Measurements from ENCODE around the gene ZFYVE28. TPM values are rescaled to one million over a fixed set of nuclear protein-coding genes. Genes with fewer than 3 reads are reported as not detected.

The ZFYVE28 gene
- total and polyA plus RNA-seq, 5 experiments from 2014 or later: 5.0 to 12.3 (median 8.5) TPM

DNA sequence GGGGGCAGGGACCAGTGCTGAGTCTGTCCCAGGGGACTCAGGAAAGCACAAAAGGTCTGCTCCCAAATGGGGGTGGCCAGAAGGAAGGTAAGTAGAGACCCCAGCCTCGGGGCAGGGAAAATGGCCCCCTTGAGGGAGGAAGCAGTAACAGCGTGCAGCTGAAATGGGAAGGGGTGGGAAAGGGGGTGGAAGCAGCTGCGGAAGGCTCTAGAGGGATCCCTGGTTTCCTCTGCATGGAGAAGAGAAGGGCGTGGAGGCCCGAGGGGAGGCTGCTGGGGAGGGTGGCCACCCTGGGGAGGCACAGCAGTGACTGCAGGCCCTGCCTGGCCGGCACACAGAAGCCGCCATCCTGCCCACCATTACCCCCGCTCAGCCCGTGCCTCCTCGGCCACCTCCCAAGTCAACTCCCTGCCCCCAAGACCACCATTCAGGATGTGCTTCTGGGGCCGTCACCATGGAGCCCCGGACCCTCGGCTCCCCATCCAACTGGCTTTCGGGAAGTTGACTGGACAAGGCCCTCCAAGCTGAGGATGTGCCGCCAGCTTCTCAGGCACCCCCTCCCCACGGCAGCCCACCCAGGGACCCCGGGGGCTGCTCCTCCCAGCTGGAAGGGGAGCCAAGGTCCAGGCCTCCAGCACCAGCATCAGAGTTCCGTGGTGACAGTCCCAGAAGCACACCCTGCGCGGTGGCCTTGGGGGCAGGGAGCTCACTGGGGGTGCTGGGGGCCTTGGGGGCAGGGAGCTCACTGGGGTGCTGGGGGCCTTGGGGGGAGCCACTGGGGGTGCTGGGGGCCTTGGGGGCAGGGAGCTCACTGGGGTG is 23.9 kb upstream of the ZFYVE28 start:
- Mint-ChIP-seq H3K4me1 (peaks cover 2 to 7% (median 4%) of the 10 kb centered on the region in 4 donors), H3K4me3 (no peak overlapping the region), H3K27me3 (no peaks in the 10 kb centered on the region), H3K27ac (peak overlapping the region in 1 of 10 donors; percentile 65), H3K36me3 (no peaks in the 10 kb centered on the region), H3K9me3 (no peaks in the 10 kb centered on the region)
- no peak for DNase-seq
- no peak for ATAC-seq
- POLR2A ChIA-PET: no interaction called here

DNA sequence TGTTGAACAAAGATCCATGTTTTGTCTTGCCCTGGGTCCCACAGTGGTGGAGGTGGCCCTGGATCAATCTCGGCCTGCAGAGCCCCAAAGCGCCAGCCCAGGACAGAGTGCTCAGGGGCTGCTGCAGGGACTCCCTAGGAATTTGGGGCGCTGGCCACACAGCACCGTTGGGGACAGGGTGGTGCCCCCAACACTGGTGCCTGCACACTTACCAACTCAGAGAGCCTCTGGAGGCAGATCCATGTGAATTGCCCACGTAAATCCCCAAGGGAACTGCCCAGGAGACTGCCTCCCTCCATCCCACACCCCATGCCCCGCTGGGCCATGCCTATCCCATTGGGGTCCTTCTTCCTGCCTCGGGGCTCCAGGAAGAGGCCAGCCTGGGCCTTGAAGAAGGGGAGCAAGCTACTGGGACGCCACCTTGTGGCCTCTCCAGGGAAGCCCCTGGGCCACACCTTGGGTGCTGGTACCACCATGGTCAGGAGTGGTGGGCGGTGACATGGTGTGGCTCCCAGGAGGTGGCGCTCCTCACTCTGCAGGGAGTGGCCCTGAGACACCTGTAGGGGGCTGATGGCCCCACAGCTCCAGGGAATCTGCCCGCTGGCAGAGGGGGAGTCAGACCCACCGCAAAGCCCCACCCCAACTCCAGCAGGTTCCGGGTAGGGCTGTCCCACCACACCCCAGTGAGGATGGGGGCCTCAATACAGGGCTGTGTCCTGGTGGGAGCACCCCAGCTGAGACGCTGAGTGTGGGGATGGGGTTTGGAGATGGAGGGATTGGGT is 23.1 kb upstream of the ZFYVE28 start:
- ATAC-seq (peak; percentile 99), DNase-seq (peak; percentile 53 to 82 (median 64))
- peak overlapping the region in 1 of 10 donors; percentile 65 for H3K27ac Mint-ChIP-seq
- no peak overlapping the region for H3K4me3 Mint-ChIP-seq
- H3K27me3 Mint-ChIP-seq: no peaks in the 10 kb centered on the region
- POLR2A ChIA-PET: no interaction called here
- peaks cover 2 to 7% (median 4%) of the 10 kb centered on the region in 4 donors for H3K4me1 Mint-ChIP-seq
- no peaks in the 10 kb centered on the region for H3K36me3 Mint-ChIP-seq
- no peaks in the 10 kb centered on the region for H3K9me3 Mint-ChIP-seq

DNA sequence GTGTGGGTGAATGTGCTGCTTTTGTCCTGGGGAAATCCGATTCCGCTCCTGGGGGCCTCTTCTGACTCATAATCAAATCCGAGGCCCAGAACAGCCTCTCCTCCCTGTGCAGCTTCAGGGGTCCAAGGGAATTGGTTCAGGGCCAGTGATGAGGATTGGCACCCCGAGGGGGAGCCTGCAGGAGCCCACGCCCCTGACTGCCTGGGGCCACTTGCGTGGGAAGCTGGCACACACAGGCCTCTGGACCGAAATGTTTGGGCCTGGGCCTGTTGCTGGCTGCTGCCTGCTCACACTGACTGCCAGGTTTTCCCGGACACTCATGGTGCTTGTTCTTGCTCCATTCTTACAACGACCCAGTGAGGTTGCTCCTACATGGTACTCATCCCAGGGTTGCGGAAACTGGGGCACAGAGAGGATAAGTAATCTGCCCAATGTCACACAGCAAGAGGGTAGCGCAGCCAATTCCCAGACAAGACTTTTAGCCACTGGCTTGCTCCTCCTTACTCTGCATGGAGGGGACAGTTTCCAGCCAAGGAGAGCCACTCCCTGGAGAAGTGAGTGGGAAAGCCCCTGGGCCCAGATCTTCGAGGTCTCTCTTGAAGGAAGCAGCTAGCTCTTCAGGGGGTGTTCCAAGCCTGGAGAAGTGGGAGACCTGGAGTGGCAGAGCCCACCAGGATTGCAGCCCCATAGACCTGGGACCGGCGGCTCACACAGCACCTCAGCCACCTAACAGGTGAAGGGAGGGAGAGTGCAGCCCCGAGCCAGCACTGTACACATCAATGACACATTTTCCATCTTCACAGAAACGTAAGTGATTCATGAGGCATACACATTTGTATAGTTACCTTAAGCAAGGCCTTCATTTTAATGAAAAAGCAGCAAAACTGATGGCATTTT is 20.6 kb upstream of the ZFYVE28 start:
- Mint-ChIP-seq H3K4me1 (peaks cover 2 to 7% (median 4%) of the 10 kb centered on the region in 4 donors), H3K9me3 (no peaks in the 10 kb centered on the region), H3K27me3 (no peaks in the 10 kb centered on the region), H3K4me3 (no peak overlapping the region), H3K36me3 (no peaks in the 10 kb centered on the region), H3K27ac (peak overlapping the region in 1 of 10 donors; percentile 19)
- DNase-seq (no peak), ATAC-seq (no peak)
- POLR2A ChIA-PET: no interaction called here

DNA sequence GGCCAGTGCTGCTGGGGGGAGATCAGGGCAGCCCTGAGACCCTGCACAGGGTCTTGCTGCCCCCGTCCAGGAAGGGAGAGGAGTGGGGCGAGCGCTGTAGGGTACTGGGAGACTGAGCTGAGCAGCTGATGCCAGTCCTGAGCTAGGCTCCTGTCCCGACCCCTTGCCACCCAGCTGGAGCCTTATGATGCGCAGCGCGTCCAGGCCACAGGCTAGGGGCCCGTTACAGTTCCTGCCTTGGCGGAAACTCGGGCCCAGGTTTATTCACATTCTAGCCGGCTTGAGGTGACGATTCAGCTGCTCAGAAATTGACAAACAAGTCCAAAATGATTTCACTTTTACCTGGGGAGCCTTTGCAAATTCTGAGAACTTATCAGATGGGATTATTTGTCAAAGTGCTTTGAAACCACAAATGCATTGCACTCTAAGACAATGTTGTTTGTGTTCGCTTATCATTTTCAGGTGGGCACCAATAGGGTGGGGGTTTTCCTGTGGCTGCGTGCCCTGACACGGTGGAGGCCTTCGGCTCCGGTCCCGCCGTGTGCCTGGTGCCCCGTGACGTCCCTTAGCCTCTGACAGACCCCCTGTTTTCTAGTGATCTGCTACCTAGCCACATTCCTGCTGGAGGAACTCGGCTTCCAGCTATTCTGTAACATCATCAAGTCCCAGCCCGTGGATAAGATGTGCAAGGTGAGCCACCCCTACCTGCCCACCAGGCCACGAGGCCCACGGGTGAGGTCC is 19.2 kb upstream of the ZFYVE28 start:
- H3K27me3 Mint-ChIP-seq: no peaks in the 10 kb centered on the region
- ATAC-seq (no peak), DNase-seq (no peak)
- no peaks in the 10 kb centered on the region for H3K36me3 Mint-ChIP-seq
- H3K4me3 Mint-ChIP-seq: no peak overlapping the region
- no peaks in the 10 kb centered on the region for H3K9me3 Mint-ChIP-seq
- no peak overlapping the region for H3K27ac Mint-ChIP-seq
- POLR2A ChIA-PET: no interaction called here
- peaks cover 2 to 7% (median 4%) of the 10 kb centered on the region in 4 donors for H3K4me1 Mint-ChIP-seq

DNA sequence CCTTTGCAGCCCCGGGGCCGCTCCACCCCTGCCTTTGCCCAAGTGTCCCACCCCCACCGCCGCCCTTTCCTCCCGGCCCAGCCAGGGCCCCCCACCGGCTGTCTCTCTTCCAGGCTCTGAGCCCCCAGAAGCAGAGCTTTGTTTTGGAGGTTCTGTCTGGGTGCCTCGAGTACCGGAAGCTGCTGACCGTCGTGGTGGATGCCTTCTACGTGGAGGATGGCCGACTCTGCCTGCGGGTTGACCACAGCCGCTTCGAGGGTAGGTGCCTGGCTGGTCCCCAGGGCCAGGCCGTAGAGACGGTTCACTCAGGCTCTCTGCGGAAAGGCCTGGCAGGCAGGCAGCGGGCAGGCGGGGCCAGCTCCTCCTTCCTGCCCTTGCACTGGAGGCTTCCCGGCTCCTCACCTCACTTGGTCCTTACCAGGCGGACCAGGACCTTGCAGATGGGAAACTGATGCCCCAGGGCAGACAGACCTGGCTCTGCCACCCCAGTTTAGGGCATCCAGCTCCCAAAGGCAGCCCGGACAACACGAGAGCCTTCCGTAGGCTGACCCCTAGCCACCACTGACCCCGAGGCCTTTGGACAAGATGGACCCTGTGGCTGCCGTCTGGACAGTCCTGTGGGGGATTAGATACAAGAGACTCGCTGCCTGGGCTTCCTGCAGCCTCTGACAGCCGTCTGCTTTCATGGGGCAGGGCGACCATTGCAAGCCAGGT is 18.5 kb upstream of the ZFYVE28 start:
- DNase-seq (no peak), ATAC-seq (no peak)
- H3K4me3 Mint-ChIP-seq: no peak overlapping the region
- H3K4me1 Mint-ChIP-seq: peaks cover 2 to 7% (median 4%) of the 10 kb centered on the region in 4 donors
- H3K27me3 Mint-ChIP-seq: no peaks in the 10 kb centered on the region
- H3K36me3 Mint-ChIP-seq: no peaks in the 10 kb centered on the region
- H3K9me3 Mint-ChIP-seq: no peaks in the 10 kb centered on the region
- POLR2A ChIA-PET: interaction anchor here (1.1 kb wide), 1 partner anchor 216 kb away, joined by 3 read pairs; no protein-coding TSS in a partner anchor
- no peak overlapping the region for H3K27ac Mint-ChIP-seq

DNA sequence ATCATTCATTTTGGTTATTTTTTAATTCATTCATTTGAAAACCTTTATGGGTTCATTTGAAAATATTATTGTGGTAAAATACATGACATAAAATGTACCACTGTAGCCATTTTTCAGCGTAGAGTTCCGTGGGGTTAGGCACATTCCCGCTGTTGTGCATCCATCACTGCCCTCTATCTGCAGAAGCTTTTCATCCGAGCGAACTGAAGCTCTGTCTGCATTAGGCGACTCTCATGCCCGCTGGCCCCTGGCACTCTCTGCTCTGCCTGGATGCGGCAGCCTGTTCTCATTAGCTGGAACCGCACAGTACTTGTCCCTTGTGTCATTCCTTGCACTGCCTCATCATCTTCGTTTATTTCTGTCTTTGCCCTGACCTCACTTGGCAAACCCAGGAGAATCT is 17.9 kb upstream of the ZFYVE28 start:
- POLR2A ChIA-PET: interaction anchor here (1.1 kb wide), 1 partner anchor 216 kb away, joined by 3 read pairs; no protein-coding TSS in a partner anchor
- H3K4me3 Mint-ChIP-seq: no peak overlapping the region
- H3K36me3 Mint-ChIP-seq: no peaks in the 10 kb centered on the region
- H3K27me3 Mint-ChIP-seq: no peaks in the 10 kb centered on the region
- peaks cover 0 to under 1% (median under 1%) of the 10 kb centered on the region in 4 donors for H3K4me1 Mint-ChIP-seq
- DNase-seq (no peak), ATAC-seq (no peak)
- H3K27ac Mint-ChIP-seq: no peak overlapping the region
- H3K9me3 Mint-ChIP-seq: no peaks in the 10 kb centered on the region

DNA sequence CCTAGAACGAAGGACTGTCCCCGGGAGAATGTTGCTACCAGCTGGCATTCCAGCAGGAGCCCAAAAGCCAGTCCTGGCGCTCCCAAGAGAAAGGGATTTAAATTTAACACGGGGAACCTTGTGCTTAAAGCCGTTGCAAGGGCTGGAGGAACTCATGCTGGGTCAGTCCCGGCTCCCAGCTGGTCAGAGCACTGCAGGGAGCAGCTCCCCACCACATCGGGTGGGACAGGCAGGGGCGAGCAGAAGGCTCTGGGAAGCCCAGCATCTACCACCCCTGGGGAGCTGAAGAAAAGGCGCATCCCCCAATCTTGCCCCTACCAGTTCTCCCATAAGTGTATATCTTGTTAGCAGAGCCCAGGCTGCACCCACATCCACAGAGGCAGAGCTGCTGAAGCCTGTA is 16.0 kb upstream of the ZFYVE28 start:
- no peaks in the 10 kb centered on the region for H3K27me3 Mint-ChIP-seq
- H3K36me3 Mint-ChIP-seq: no peaks in the 10 kb centered on the region
- no peak overlapping the region for H3K4me3 Mint-ChIP-seq
- no peak for DNase-seq
- POLR2A ChIA-PET: no interaction called here
- no peaks in the 10 kb centered on the region for H3K9me3 Mint-ChIP-seq
- no peaks in the 10 kb centered on the region for H3K4me1 Mint-ChIP-seq
- no peak overlapping the region for H3K27ac Mint-ChIP-seq
- ATAC-seq: no peak

DNA sequence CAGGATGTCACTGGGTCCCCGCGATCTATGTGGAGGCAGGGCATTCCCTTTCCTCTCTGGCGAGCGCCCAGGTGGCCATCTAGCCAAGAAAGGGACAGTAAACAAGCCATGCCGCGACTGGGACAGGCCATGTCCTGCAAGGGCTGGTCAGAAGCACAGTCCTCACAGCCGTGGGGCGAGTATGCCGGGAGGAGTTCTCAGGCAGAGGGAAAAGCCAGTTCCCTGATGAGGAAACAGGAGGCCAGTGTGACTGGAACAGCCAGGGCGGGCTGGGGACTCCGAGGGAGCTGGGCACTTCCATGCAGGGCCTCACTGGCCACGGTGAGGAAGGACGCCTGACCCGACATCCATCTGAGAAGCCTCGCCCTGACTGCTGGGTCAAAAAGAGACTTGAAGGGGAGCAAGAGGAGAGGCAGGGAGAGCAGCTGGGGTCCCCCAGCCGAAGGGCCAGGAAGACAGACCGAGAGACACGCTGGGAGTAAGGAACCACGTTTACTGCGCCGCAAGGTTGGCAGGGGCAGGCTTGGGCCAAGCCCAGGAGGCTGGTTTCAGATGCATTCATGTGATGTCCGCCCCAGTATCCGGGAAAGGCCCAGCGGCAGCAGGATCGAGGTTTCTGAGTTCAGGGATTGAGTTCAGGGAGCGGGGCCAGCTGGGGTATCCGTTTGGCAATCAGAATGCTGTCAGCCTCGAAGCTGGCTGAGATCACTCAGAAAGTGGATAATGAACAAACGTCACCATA is 15.3 kb upstream of the ZFYVE28 start:
- Mint-ChIP-seq H3K27me3 (peaks cover 0 to 4% (median 0%) of the 10 kb centered on the region in 5 donors), H3K27ac (peak overlapping the region in 4 of 10 donors; percentile 15 to 65 (median 41)), H3K4me3 (no peak overlapping the region), H3K36me3 (no peaks in the 10 kb centered on the region), H3K4me1 (no peaks in the 10 kb centered on the region), H3K9me3 (no peaks in the 10 kb centered on the region)
- DNase-seq: no peak
- POLR2A ChIA-PET: no interaction called here
- no peak for ATAC-seq

DNA sequence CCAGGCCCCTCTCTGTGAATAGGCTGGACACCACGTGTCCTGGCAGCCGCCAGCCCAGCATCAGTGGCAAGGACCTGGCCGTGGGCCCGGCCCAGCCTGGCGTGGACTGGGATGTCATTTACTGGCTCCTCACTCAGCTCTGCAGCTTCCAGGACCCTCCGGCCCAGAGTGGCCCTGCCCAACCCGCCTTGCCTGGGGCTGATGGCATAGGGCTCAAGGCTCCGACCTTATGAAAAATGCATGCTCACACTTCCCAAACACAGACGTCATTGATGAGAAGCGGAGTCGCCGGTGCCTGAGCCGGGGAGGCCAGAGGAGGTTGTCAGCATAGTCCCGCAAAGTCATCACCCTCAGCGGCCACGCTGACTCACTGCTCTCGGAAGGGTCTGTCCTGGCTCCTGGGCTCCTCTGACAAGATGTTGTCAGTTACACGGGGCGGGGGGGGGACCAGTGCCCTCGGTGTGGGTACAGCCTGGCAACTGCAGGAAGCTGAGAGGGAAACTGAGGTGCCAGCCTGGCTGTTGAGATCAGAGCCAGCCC is 14.6 kb upstream of the ZFYVE28 start:
- Mint-ChIP-seq H3K27me3 (peaks cover 0 to 11% (median 0%) of the 10 kb centered on the region in 5 donors), H3K27ac (no peak overlapping the region), H3K9me3 (no peaks in the 10 kb centered on the region), H3K4me1 (no peaks in the 10 kb centered on the region), H3K4me3 (no peak overlapping the region), H3K36me3 (no peaks in the 10 kb centered on the region)
- DNase-seq (no peak), ATAC-seq (no peak)
- POLR2A ChIA-PET: no interaction called here

DNA sequence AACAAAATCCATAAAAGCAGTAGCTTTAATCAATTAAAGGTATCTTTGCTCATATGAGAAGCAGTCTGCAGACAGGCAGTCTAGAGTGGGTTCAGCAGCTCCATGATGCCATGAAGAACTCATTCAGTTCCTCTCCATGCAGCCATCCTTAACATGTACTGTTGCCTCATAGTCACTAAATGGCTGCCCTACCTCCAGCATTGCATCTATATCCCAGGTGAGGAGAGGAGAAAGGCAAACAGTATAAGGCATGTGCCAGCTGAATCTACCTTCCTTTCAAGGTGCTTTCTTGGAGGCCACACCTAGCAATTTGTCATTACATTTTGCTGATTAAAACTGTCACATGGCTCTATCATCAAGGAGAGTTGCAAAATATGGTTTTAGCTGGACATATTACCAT is 13.6 kb upstream of the ZFYVE28 start:
- POLR2A ChIA-PET: no interaction called here
- Mint-ChIP-seq H3K27ac (no peak overlapping the region), H3K9me3 (no peaks in the 10 kb centered on the region), H3K4me3 (no peak overlapping the region), H3K4me1 (no peaks in the 10 kb centered on the region), H3K36me3 (no peaks in the 10 kb centered on the region), H3K27me3 (peaks cover 0 to 11% (median 0%) of the 10 kb centered on the region in 5 donors)
- no peak for ATAC-seq
- DNase-seq: no peak

All from naive thymus-derived CD8-positive, alpha-beta T cell (primary cell).